SH-SY5Y (cell line): ENCODE results near the gene CHST13.

Source experiments
- GATA2 ChIP-seq: IDR thresholded peaks from 2 replicates; pipeline ENCODE4 v1.6.1; 2011; ENCODE audit warnings: mild to moderate bottlenecking, low read depth, low read length
- GATA3 ChIP-seq: IDR thresholded peaks from 2 replicates; pipeline ENCODE4 v1.6.1; 2011; ENCODE audit warnings: low read depth, mild to moderate bottlenecking, low read length, moderate library complexity

DNA sequence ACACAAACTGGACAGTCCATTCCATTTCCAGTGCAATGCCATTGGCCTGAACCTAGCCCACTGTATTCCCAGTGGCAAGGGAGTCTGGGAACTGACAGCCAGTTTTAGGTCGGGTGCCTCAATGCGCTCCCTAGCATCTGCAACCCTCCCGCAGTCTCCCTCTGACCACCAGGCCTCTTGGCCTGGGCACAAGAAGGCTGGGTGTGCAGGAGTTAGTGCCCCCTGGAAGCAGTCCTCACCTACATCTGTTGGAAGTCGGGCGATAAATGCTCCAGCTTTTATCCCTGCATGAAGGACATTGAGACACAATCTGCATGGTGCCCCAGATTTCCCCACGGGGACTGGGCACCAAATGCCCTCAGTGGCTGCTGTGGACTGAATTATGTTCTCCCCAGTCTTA lies 22.1 kb downstream of the CHST13 start:
- TF ChIP-seq GATA3 = no peak
- no peak for TF ChIP-seq GATA2
